ENCODE data around the gene NRDC.
"Not testable (repeated sequence)": the region's sequence is repeated elsewhere in the genome, so short reads cannot be mapped to it uniquely, and the experiment has no call there.

Gene NRDC

DNA sequence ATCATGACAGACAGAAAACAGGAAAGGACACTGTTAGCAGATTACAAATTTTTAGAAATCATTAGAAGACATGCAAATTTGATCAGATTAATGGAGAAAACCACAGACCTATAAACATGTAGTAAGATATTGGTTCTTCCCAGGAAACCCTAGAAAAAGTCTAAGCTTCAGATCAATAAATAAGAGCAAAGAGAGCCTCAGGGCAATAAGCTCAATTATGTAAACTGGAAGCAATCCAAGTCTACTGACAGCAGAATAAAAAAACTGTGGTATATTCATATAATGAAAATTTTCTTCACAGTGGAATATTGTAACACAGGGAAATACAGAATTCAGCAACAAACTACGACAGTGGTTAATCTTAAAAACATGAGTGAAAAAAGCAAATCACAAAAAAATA lies 36.3 kb downstream of the NRDC start:
- Mint-ChIP-seq H3K36me3 (peaks cover 35% of the 10 kb centered on the region), H3K4me3 (no peak overlapping the region), H3K9me3 (peaks cover 3% of the 10 kb centered on the region), H3K27me3 (no peaks in the 10 kb centered on the region), H3K4me1 (peaks cover 22% of the 10 kb centered on the region), H3K27ac (no peak overlapping the region)
- no peak for DNase-seq
- CTCF ChIA-PET: no interaction called here

- Mint-ChIP-seq H3K36me3 (peaks cover 30% of the 10 kb centered on the region), H3K9me3 (no peaks in the 10 kb centered on the region), H3K4me1 (peaks cover 22% of the 10 kb centered on the region), H3K27me3 (no peaks in the 10 kb centered on the region), H3K4me3 (no peak overlapping the region), H3K27ac (peak overlapping the region; percentile 33)
- DNase-seq: no peak
- CTCF ChIA-PET: interaction anchor here (0.6 kb wide), 1 partner anchor 11 kb away, joined by 3 read pairs; no protein-coding TSS in a partner anchor
These were observed 37.6 kb downstream of the NRDC start for GRCh38 chr1:51840743-51841461.

GRCh38 chr1:51840182-51840581 lies 38.3 kb downstream of the NRDC start:
- Mint-ChIP-seq H3K4me1 (peaks cover 19% of the 10 kb centered on the region), H3K27ac (no peak overlapping the region), H3K9me3 (no peaks in the 10 kb centered on the region), H3K27me3 (no peaks in the 10 kb centered on the region), H3K4me3 (no peak overlapping the region), H3K36me3 (peaks cover 29% of the 10 kb centered on the region)
- CTCF ChIA-PET: no interaction called here
- no peak for DNase-seq

GRCh38 chr1:51839094-51839493 lies 39.4 kb downstream of the NRDC start:
- Mint-ChIP-seq H3K36me3 (peaks cover 24% of the 10 kb centered on the region), H3K27me3 (no peaks in the 10 kb centered on the region), H3K9me3 (no peaks in the 10 kb centered on the region), H3K4me3 (no peak overlapping the region), H3K27ac (no peak overlapping the region), H3K4me1 (peaks cover 12% of the 10 kb centered on the region)
- CTCF ChIA-PET: interaction anchor here (0.6 kb wide), 1 partner anchor 542 kb away, joined by 4 read pairs; no protein-coding TSS in a partner anchor
- DNase-seq: no peak

DNA sequence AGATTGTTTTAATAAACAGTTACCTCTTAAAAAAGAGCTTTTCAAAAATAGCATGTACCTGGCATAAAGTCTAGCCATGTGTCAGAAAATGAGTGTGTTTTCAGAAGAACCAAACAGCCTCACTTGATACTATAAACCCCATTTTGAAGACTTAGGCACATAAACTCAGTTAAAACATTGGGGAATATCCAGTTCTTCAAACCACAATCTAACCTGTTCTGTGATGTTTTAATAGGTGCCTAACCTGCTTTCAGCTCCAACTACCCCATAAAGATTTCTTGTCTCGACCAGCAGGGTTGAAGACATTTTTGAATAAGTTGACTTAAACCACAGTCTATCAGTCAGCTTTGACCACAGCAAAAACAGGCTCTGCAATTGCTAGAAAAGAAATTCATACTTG lies 41.3 kb downstream of the NRDC start:
- Mint-ChIP-seq H3K9me3 (no peaks in the 10 kb centered on the region), H3K36me3 (peaks cover 28% of the 10 kb centered on the region), H3K4me1 (peaks cover 9% of the 10 kb centered on the region), H3K27me3 (no peaks in the 10 kb centered on the region), H3K4me3 (no peak overlapping the region), H3K27ac (no peak overlapping the region)
- CTCF ChIA-PET: no interaction called here
- no peak for DNase-seq

DNA sequence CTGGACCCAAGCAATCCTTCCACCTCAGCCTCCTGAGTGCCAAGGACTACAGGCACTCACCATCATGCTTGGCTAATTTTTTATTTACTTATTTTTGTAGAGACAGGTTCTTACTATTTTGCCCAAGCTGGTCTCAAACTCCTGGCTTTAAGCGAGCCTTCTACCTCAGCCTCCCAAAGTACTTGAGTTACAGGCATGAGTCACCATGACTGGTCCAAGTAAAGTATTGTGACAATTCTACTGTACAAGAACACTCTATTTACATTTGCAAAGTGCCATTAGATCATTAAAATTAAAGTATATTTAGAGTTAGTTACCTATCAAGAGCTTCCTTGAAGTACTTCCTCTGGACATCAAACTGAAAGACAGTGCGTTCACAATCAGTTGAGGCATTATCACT lies 44.8 kb downstream of the NRDC start:
- Mint-ChIP-seq H3K4me1 (no peaks in the 10 kb centered on the region), H3K9me3 (no peaks in the 10 kb centered on the region), H3K36me3 (peaks cover 20% of the 10 kb centered on the region), H3K4me3 (no peak overlapping the region), H3K27ac (no peak overlapping the region), H3K27me3 (no peaks in the 10 kb centered on the region)
- no peak for DNase-seq
- CTCF ChIA-PET: no interaction called here

- Mint-ChIP-seq H3K4me3 (no peak overlapping the region), H3K36me3 (peaks cover 12% of the 10 kb centered on the region), H3K4me1 (no peaks in the 10 kb centered on the region), H3K27ac (no peak overlapping the region), H3K9me3 (no peaks in the 10 kb centered on the region), H3K27me3 (no peaks in the 10 kb centered on the region)
- CTCF ChIA-PET: no interaction called here
- no peak for DNase-seq
These were observed 49.5 kb downstream of the NRDC start for GRCh38 chr1:51829058-51829457.

- peaks cover 36% of the 10 kb centered on the region for H3K36me3 Mint-ChIP-seq
- no peak overlapping the region for H3K4me3 Mint-ChIP-seq
- CTCF ChIA-PET: no interaction called here
- H3K27me3 Mint-ChIP-seq: no peaks in the 10 kb centered on the region
- no peak overlapping the region for H3K27ac Mint-ChIP-seq
- no peaks in the 10 kb centered on the region for H3K9me3 Mint-ChIP-seq
- H3K4me1 Mint-ChIP-seq: no peaks in the 10 kb centered on the region
- no peak for DNase-seq
These were observed 58.7 kb downstream of the NRDC start for GRCh38 chr1:51819810-51820209.

DNA sequence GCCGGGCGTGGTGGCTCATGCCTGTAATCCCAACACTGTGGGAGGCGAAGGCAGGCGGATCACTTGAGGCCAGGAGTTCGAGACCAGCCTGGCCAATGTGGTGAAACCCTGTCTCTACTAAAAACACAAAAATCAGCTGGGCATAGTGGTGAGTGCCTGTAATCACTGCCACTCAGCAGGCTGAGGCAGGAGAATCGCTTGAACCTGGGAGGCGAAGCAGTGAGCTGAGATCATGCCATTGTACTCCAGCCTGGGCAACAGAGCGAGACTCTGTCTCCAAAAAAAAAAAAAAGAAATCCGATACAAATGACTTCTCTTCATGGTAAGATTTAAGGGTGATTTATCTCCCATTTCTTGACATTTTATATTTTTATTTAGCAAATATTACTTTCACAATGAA lies 59.5 kb downstream of the NRDC start:
- H3K4me3 Mint-ChIP-seq, H3K27ac Mint-ChIP-seq, H3K27me3 Mint-ChIP-seq, DNase-seq, CTCF ChIA-PET, H3K9me3 Mint-ChIP-seq, H3K4me1 Mint-ChIP-seq: not testable (repeated sequence)
- peaks cover 44% of the 10 kb centered on the region for H3K36me3 Mint-ChIP-seq

- H3K4me3 Mint-ChIP-seq: no peak overlapping the region
- peaks cover 49% of the 10 kb centered on the region for H3K36me3 Mint-ChIP-seq
- H3K4me1 Mint-ChIP-seq: no peaks in the 10 kb centered on the region
- CTCF ChIA-PET: no interaction called here
- no peaks in the 10 kb centered on the region for H3K27me3 Mint-ChIP-seq
- H3K27ac Mint-ChIP-seq: no peak overlapping the region
- no peaks in the 10 kb centered on the region for H3K9me3 Mint-ChIP-seq
- DNase-seq: no peak
These were observed 60.0 kb downstream of the NRDC start for GRCh38 chr1:51818487-51818886.

GRCh38 chr1:51814513-51814912 lies 64.0 kb downstream of the NRDC start:
- peaks cover 44% of the 10 kb centered on the region for H3K36me3 Mint-ChIP-seq

DNA sequence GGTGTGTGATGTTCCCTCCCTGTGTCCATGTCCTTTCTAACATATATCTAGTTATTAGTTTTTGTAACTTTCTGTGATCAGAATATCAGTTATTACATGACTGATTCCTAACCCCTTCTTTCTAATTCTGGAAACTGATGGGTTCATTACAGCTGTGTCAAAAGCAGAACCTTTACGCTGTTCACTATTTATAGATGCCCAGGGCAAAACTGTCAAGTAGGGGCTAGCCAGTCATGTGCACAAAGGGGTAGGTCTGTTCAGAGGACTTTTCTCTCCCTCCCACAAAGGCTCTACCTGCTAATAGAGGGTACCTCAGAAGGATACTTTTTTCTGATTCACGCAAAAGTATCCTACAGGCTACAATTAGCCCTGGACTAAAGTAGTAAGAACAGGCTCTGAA lies 79.2 kb downstream of the NRDC start:
- DNase-seq: no peak
- H3K27ac Mint-ChIP-seq: no peak overlapping the region
- peaks cover 38% of the 10 kb centered on the region for H3K36me3 Mint-ChIP-seq
- no peaks in the 10 kb centered on the region for H3K27me3 Mint-ChIP-seq
- H3K9me3 Mint-ChIP-seq: no peaks in the 10 kb centered on the region
- no peaks in the 10 kb centered on the region for H3K4me1 Mint-ChIP-seq
- no peak overlapping the region for H3K4me3 Mint-ChIP-seq
- CTCF ChIA-PET: no interaction called here

More at GRCh38 chr1:51814513-51814912, 64.0 kb downstream of the NRDC start:
- no peaks in the 10 kb centered on the region for H3K9me3 Mint-ChIP-seq
- H3K27ac Mint-ChIP-seq: no peak overlapping the region
- H3K27me3 Mint-ChIP-seq: no peaks in the 10 kb centered on the region
- no peaks in the 10 kb centered on the region for H3K4me1 Mint-ChIP-seq
- no peak overlapping the region for H3K4me3 Mint-ChIP-seq
- CTCF ChIA-PET: no interaction called here
- DNase-seq: no peak

GRCh38 chr1:51794868-51795267 lies 83.7 kb downstream of the NRDC start:
- Mint-ChIP-seq H3K4me1 (peaks cover 13% of the 10 kb centered on the region), H3K36me3 (peaks cover 62% of the 10 kb centered on the region), H3K27ac (no peak overlapping the region), H3K27me3 (no peaks in the 10 kb centered on the region), H3K9me3 (no peaks in the 10 kb centered on the region), H3K4me3 (no peak overlapping the region)
- DNase-seq: no peak
- CTCF ChIA-PET: no interaction called here

DNA sequence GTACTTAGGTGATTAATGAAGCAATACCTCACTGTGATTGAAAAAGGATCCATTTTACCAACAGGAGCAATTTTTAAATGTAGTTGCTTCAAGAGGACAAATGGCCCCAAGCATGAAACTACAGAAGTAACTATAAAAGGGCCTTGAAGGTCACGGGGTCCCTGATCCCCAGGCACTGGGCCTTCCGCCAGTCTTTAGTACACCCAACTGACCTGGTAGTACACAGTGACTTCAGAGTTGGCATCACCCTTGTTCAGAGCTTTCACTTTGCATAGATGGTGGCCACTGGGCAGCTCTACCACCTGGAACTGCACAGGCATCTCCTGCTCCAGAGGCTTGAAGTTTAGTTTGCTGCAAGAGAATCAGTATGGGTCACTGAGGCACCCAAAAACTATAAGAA lies 84.3 kb downstream of the NRDC start:
- CTCF ChIA-PET: no interaction called here
- no peaks in the 10 kb centered on the region for H3K9me3 Mint-ChIP-seq
- H3K4me3 Mint-ChIP-seq: no peak overlapping the region
- peaks cover 13% of the 10 kb centered on the region for H3K4me1 Mint-ChIP-seq
- H3K27ac Mint-ChIP-seq: no peak overlapping the region
- H3K36me3 Mint-ChIP-seq: peaks cover 68% of the 10 kb centered on the region
- H3K27me3 Mint-ChIP-seq: no peaks in the 10 kb centered on the region
- DNase-seq: no peak

DNA sequence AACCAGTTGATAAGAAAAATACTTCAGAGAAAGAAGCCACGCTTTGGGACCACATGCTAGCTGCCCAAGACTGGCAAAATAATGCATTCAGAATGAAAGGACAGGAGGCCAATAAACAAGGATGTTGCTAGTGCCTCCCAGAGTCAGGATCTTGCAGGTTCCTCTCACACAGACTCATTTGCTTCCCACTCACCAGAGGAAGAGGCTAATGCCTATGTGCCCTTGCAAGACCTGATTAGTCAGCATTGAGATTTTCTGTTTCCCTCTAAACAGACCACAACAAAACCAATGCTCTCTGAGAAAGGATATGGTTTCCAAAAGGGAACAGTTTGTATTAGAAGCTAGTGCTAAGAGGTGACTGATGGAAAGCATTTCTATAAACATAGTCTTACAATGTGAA lies 85.7 kb downstream of the NRDC start:
- Mint-ChIP-seq H3K9me3 (no peaks in the 10 kb centered on the region), H3K36me3 (peaks cover 74% of the 10 kb centered on the region), H3K27ac (peak overlapping the region; percentile 3), H3K4me1 (peaks cover 13% of the 10 kb centered on the region), H3K27me3 (no peaks in the 10 kb centered on the region), H3K4me3 (no peak overlapping the region)
- DNase-seq: no peak
- CTCF ChIA-PET: no interaction called here

- Mint-ChIP-seq H3K9me3 (no peaks in the 10 kb centered on the region), H3K4me1 (peaks cover 13% of the 10 kb centered on the region), H3K36me3 (peaks cover 74% of the 10 kb centered on the region), H3K27me3 (no peaks in the 10 kb centered on the region), H3K4me3 (no peak overlapping the region), H3K27ac (peak overlapping the region; percentile 15)
- no peak for DNase-seq
- CTCF ChIA-PET: no interaction called here
These were observed 86.6 kb downstream of the NRDC start for GRCh38 chr1:51791888-51792287.

Measured in activated naive CD4-positive, alpha-beta T cell treated with anti-CD3 and anti-CD28 coated beads, Interleukin-2, amount 10 ng/mL, durations not matched to agents 7 days and 5 days (primary cell).